HUES48 (cell line): ENCODE measurements around the gene B4GALT3.

Source experiments
- H3K27ac ChIP-seq: one replicate; pipeline ENCODE4 v1.7.0; 2013; ENCODE audit warnings: low read depth, low read length, inconsistent platforms
- H3K27me3 ChIP-seq: 2 replicates; pipeline ENCODE4 v1.6.1; 2013; ENCODE audit warnings: mild to moderate bottlenecking, low read length; ENCODE audit not compliant: control insufficient read depth, insufficient read depth
- H3K36me3 ChIP-seq: 2 replicates; pipeline ENCODE4 v1.6.1; 2013; ENCODE audit warnings: low read length; ENCODE audit not compliant: control insufficient read depth, insufficient read depth
- H3K4me1 ChIP-seq: 2 replicates; pipeline ENCODE4 v1.6.1; 2013; ENCODE audit warnings: mild to moderate bottlenecking, low read length; ENCODE audit not compliant: control insufficient read depth, insufficient read depth
- H3K4me3 ChIP-seq: 2 replicates; pipeline ENCODE4 v1.5.1; 2013; ENCODE audit warnings: mild to moderate bottlenecking, low read depth, low read length
- H3K9ac ChIP-seq: 2 replicates; pipeline ENCODE4 v1.6.1; 2013; ENCODE audit warnings: mild to moderate bottlenecking, low read depth, low read length, moderate library complexity
- H3K9me3 ChIP-seq: 2 replicates; pipeline ENCODE4 v1.6.1; 2013; ENCODE audit warnings: low read length; ENCODE audit not compliant: control insufficient read depth, insufficient read depth

B4GALT3 gene

DNA sequence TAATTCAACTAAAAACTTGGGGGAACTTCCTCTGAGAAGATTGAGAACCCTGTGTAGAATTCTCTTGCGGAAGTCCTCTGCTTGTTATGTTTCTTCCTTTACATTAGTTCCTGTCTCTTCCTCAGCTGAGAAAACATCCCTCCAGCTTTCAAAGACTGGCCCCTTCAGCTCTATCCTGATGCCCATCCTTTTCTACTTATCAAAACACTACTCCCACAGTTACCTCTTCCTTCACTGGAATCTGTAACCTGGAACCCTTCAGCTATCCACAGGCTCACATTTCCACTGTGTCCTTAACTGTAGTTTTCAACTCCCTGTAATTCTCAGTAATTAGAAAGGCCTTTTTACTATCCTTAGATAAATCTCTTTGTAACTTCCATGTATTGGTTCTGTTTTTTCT lies 38.9 kb downstream of the B4GALT3 start:
- Histone ChIP-seq H3K4me3 (no peak overlapping the region), H3K27me3 (no peaks in the 10 kb centered on the region), H3K27ac (no peak overlapping the region)

DNA sequence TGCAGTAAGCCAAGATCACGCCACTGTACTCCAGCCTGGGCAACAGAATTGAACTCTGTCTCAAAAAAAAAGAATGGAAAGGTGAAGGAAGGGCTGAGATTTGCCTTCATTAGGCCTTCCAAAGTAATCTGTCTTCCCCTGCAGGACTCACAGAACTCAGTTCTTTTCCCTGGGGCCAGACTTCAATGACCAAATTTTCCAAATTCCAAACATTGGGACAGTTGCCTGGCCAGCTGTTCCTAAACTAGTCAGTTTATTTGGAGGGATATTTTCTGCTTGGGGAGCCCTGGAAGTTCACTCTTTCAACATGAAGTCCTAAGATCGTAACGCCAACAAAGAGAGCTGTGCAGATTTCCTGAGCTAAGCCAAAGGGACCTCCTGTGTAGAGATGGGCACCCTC lies 39.4 kb downstream of the B4GALT3 start:
- Histone ChIP-seq H3K27me3 (no peaks in the 10 kb centered on the region), H3K36me3 (no peaks in the 10 kb centered on the region), H3K4me3 (no peak overlapping the region), H3K27ac (no peak overlapping the region), H3K4me1 (no peaks in the 10 kb centered on the region), H3K9me3 (no peaks in the 10 kb centered on the region), H3K9ac (no peak overlapping the region)

More for the DNA sequence above, 38.9 kb downstream of the B4GALT3 start:
- no peaks in the 10 kb centered on the region for H3K9me3 ChIP-seq
- H3K36me3 ChIP-seq: no peaks in the 10 kb centered on the region
- no peaks in the 10 kb centered on the region for H3K4me1 ChIP-seq
- no peak overlapping the region for H3K9ac ChIP-seq

DNA sequence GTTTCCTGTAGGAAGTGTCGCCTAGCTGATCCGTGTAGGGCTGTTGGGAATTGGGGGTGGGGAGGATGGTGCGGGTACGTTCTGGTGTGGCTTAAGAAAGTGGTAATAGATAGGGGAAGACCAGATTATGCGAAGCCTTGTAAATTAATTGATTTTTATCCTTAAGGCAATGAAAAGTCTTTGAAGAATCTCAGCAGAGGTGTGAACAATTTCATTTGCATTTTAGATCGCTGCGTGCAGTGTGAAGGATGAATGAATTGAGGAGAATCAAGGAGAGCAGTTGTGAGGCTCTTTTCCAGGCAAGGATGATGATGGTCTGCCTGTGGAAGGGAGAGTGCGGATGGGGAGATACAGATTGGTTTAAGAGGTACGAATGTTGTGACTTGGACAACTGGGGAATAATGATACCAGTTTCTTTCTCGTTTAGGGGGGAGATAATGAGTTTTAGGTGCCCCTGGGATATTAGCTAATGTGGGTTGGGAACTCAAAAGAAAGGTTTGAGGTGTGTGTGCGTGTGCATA lies 44.0 kb downstream of the B4GALT3 start:
- H3K9ac ChIP-seq: peak overlapping the region; percentile 78
- H3K9me3 ChIP-seq: no peaks in the 10 kb centered on the region
- H3K4me3 ChIP-seq: peak overlapping the region; percentile 83
- H3K36me3 ChIP-seq: peaks cover 23% of the 10 kb centered on the region
- peak overlapping the region; percentile 94 for H3K27ac ChIP-seq
- H3K27me3 ChIP-seq: no peaks in the 10 kb centered on the region
- H3K4me1 ChIP-seq: peaks cover 11% of the 10 kb centered on the region

DNA sequence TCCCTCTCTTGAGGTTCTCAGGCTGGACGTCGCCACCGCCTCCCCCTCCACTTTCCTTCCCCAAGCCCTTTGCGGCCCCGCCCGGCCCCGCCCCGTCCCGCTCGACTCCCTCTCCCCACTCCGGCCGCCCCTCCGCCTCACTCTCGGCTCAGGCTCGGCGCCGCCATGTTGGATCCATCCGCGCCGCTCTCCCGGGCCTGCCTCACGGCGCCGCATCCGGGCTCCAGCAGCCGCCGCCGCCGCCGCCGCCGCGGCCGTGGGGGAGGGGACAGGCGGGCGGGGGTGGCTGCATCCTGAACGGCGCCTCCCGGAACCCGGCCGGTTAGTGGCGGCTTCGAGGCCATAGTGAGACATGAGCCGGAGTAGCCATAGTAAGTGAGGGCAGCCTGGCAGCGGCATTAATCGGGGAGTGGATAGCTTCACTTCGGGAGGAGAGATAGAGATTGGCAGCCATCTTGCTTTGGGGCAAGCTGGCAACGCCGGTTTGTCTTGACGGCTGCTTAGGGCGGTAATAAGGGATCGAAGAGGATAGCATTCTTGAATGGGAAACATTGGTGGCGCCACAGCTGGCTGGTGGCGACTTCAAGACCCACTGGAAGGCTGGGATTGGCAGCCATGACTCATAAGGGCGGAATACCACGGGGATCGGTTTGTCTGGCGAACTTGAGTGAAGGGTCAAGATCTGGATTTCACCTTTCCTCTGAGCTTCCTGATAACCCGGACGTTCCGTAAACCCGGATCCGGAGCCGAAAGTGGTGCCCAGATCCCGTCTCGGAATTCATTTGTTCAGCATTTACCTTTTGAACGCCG lies 44.7 kb downstream of the B4GALT3 start, which contains the start of gene DEDD:
Gene DEDD (minus strand): TSS at position 258 of the 810 bp plus-strand sequence. CDS start 8,205 bp downstream, outside the sequence.
- Histone ChIP-seq H3K4me1 (peaks cover 11% of the 10 kb centered on the region), H3K36me3 (peaks cover 30% of the 10 kb centered on the region), H3K27ac (peak within 1 kb of the TSS; percentile 94), H3K9me3 (no peaks in the 10 kb centered on the region), H3K4me3 (peak within 1 kb of the TSS; percentile 83), H3K27me3 (no peaks in the 10 kb centered on the region), H3K9ac (peak within 1 kb of the TSS; percentile 78)

DNA sequence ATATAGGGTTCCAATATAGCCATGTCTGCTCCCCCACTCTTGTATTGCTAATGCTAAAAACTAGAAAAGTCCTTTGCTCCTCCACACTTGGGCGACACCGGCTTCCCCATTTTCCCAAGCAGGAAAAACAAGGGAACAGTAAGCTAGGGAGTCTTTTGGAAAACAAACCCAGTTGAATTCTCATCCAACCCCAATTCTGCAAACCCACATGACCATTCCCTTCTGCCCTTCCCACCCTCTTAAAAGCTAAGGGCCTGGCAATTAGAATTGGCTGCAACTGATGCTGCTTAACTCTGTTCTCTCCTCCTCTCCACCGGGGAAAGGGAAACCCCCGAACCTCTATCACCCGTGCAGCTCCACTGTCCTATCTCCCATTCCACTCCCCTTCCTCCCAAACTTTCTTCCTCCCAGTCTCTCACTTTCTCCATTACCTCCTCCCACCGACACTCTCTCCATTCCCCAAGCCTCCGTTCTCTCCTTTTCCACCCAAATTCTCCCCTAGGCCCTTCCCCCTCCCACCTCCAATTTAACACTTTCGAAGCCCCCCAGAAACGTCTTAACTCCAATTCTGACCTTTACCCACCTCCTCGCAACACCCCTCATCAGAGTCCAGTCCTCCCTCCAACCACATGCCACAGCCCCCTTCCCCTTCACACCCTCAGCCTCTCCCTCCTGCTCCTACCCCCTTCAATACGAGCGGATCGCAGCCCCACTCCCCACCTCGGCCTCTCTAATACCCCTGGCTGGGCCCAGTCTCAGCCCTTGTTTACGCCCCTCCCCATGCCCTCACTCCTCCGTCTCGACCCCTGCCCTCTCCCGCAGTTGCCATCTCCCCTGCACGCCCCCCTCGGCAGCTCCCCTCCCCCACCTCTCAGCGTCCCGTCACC lies 45.5 kb downstream of the B4GALT3 start:
- H3K27ac ChIP-seq: peak overlapping the region; percentile 94
- H3K9ac ChIP-seq: peak overlapping the region; percentile 78
- H3K36me3 ChIP-seq: peaks cover 38% of the 10 kb centered on the region
- no peaks in the 10 kb centered on the region for H3K9me3 ChIP-seq
- H3K4me3 ChIP-seq: peak overlapping the region; percentile 83
- H3K4me1 ChIP-seq: peaks cover 11% of the 10 kb centered on the region
- no peaks in the 10 kb centered on the region for H3K27me3 ChIP-seq

DNA sequence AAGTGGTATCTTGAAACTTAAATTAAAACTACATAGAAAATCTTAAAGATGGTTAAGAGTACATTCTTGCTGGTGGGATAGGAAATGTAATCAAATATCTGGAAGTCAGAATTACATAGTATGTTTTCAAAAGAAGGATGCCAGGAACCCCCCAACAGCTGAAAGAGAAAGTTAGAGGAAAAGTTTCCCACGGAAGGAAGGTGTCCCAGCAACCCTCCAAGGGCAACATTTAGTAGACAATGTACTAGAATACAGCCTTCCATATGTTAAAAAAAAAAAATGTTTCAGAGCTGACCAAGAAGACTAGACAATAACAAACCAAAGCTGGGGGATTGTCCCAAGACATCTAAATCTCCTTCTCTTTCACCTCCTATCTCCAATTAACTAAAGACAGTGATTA lies 47.0 kb downstream of the B4GALT3 start:
- Histone ChIP-seq H3K9me3 (no peaks in the 10 kb centered on the region), H3K4me3 (0 out of 2 replicates have a peak overlapping the region, but pooled peaks have one; percentile 83), H3K36me3 (peaks cover 48% of the 10 kb centered on the region), H3K9ac (no peak overlapping the region), H3K27ac (no peak overlapping the region), H3K4me1 (peaks cover 11% of the 10 kb centered on the region), H3K27me3 (no peaks in the 10 kb centered on the region)

DNA sequence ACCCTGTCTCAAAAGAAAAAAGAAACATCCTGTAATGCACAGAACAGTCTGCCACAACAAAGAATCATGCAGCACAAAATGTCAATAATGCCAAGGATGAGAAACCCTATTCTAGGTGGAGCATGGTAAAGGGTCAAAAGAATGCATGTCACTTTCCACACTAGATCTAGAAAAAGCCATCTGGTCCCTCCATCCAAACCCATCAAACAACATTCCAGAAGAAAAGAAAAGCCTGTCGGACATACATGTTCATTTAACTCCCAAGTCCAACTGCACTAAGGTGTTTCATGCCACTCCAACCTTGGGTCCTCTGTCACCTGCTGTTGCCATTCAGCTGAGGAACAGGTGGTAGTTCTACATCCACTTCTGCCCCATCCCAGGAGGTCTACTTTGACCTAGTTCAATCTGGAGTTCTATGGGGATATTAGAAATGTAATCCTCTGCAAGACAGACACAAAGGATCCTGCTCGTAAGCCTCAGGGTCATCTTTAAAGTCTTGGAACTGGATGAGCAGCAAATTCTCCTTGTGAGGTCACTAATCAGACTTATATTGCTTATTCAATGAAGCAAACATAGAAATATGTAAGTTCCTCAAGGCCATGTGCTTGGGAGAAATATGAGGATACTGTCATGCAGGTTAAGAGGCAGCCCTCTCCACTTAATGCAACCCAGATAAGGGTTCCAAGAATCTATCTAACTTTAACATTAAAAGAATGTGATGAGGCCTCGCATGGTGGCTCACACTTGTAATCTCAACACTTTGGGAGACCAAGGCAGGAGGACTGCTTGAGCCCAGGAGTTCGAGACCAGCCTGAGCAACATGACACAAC lies 48.5 kb downstream of the B4GALT3 start:
- Histone ChIP-seq H3K9ac (no peak overlapping the region), H3K4me1 (peaks cover 11% of the 10 kb centered on the region), H3K27ac (no peak overlapping the region), H3K36me3 (peaks cover 63% of the 10 kb centered on the region), H3K27me3 (no peaks in the 10 kb centered on the region), H3K4me3 (no peak overlapping the region), H3K9me3 (no peaks in the 10 kb centered on the region)

DNA sequence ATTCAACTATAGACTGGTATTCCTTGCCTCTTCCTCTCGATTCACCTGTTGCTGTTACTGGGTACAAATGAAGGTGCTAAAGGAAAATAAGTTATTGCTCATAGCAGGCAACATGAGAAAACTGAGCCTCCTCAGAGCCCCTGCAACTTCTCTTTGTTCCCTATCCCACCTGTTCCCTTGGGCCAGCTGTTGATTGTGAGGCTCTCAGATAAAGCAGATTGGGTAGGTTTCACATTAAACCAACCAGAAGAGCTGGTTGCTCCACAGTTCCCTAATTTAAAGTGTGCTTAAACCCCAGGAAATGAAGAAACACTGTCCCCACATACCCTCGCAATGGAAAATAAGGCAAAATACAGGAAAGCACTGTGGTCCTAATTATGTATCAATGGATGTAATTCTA lies 49.7 kb downstream of the B4GALT3 start:
- peaks cover 72% of the 10 kb centered on the region for H3K36me3 ChIP-seq
- H3K27me3 ChIP-seq: no peaks in the 10 kb centered on the region
- no peak overlapping the region for H3K27ac ChIP-seq
- H3K4me3 ChIP-seq: no peak overlapping the region
- H3K9me3 ChIP-seq: no peaks in the 10 kb centered on the region
- H3K4me1 ChIP-seq: peaks cover 11% of the 10 kb centered on the region
- no peak overlapping the region for H3K9ac ChIP-seq

DNA sequence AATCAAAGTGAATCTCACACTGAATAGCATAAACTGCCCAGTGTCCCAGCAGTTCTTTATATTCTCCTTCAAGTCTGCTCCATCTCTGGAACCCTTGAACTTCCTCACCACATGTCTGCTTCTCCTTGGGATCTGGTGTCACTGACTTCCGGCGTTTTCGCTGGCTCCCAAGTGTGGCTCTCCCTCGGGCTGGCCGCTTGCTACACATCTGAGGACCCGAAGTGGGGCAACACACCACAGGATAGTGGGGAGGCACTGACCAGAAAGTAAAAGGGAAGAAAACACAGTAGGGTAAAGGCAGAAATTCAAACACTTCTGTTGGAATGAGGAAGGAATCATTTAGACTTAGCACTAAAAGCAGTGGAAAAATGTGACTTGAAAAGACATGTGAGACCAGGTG lies 54.3 kb downstream of the B4GALT3 start:
- Histone ChIP-seq H3K27ac (no peak overlapping the region), H3K27me3 (no peaks in the 10 kb centered on the region), H3K4me1 (peaks cover 13% of the 10 kb centered on the region), H3K36me3 (peaks cover 76% of the 10 kb centered on the region), H3K9ac (no peak overlapping the region), H3K9me3 (no peaks in the 10 kb centered on the region), H3K4me3 (no peak overlapping the region)

DNA sequence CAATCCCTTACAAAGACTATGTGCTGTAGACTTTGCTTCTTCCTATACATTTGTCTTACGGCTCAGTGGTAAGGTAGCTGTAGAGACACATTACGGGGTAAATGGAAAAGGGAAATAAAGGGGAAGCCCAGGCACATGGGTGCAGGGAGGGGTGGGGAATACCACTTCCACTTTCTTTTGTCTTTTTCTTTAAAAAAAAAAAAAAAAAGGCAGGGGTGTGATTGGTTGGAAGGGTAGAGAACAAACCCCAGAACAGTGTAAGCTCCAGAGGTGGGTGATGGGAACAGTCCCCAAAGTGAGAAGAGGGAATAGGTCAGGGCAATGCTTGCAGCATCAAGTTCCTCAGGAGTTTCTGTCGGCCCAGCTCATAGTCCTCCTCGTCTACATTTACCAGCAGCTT lies 55.5 kb downstream of the B4GALT3 start:
- Histone ChIP-seq H3K27ac (no peak overlapping the region), H3K9me3 (no peaks in the 10 kb centered on the region), H3K36me3 (peaks cover 65% of the 10 kb centered on the region), H3K4me1 (peaks cover 13% of the 10 kb centered on the region), H3K27me3 (no peaks in the 10 kb centered on the region), H3K4me3 (no peak overlapping the region), H3K9ac (no peak overlapping the region)
